ENCODE measurements around the gene CDIP1. TPM values are rescaled to one million over a fixed set of nuclear protein-coding genes. Genes with fewer than 3 reads are reported as not detected.
A peak's percentile ranks its signal among the peaks of the same experiment; 100 is the strongest.

The CDIP1 gene
- total RNA-seq, 1 donor from 2014 or later, result 64.7 TPM

DNA sequence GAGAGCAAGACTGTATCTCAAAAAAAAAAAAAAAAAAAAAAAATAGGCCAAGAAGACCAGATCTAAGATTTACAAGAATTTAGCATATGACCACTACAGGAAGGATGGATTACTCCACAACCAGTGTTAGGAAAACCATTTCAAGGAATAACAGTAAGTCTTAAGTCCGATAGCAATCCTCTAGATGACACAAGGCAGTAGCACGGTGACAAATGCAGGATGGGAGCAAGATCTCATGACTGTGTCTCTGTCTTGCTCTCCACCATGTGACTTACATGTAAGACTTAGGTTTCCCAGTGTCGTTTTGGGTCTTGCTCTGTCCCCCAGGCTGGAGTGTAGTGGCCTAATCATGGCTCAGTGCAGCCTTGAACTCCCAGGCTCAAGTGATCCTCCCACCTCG is 45.3 kb upstream of the CDIP1 start:
- Histone ChIP-seq H3K4me1 (ENCODE audit: insufficient read depth, low read length) (no peaks in the 10 kb centered on the region), H3K79me2 (ENCODE audit: insufficient read depth, low read length) (no peaks in the 10 kb centered on the region), H3K9ac (ENCODE audit: low read length) (no peak overlapping the region), H3K36me3 (ENCODE audit: insufficient read depth, low read length) (no peaks in the 10 kb centered on the region), H3K9me3 (ENCODE audit: insufficient read depth, low read depth, low read length) (no peaks in the 10 kb centered on the region), H3K27ac (ENCODE audit: low read depth, low read length) (no peak overlapping the region), H2AFZ (ENCODE audit: low read depth, low read length) (no peak overlapping the region), H3K4me3 (ENCODE audit: insufficient read depth, low read depth, low read length) (no peak overlapping the region), H3K4me2 (ENCODE audit: low read length) (no peak overlapping the region), H3K27me3 (ENCODE audit: insufficient read depth, low read length) (peaks cover 9% of the 10 kb centered on the region), H4K20me1 (ENCODE audit: insufficient read depth, low read length) (no peaks in the 10 kb centered on the region)
- Mint-ChIP-seq H3K4me1 (ENCODE audit: low read depth, unreplicated experiment) (no peaks in the 10 kb centered on the region), H3K27ac (ENCODE audit: unreplicated experiment) (no peak overlapping the region), H3K27me3 (ENCODE audit: low read depth, unreplicated experiment) (peaks cover 14% of the 10 kb centered on the region), H3K4me3 (ENCODE audit: unreplicated experiment) (no peak overlapping the region), H3K9me3 (ENCODE audit: unreplicated experiment) (peaks cover 2% of the 10 kb centered on the region), H3K36me3 (ENCODE audit: low read depth, unreplicated experiment) (no peaks in the 10 kb centered on the region)
- FAIRE-seq (no peak), DNase-seq (ENCODE audit: low read depth) (no peak)
- TF ChIP-seq EZH2 (IDR thresholded peaks at IDR 0.05; ENCODE audit: insufficient read depth, low read length), result no peak
- TF ChIP-seq, protein P1, sequence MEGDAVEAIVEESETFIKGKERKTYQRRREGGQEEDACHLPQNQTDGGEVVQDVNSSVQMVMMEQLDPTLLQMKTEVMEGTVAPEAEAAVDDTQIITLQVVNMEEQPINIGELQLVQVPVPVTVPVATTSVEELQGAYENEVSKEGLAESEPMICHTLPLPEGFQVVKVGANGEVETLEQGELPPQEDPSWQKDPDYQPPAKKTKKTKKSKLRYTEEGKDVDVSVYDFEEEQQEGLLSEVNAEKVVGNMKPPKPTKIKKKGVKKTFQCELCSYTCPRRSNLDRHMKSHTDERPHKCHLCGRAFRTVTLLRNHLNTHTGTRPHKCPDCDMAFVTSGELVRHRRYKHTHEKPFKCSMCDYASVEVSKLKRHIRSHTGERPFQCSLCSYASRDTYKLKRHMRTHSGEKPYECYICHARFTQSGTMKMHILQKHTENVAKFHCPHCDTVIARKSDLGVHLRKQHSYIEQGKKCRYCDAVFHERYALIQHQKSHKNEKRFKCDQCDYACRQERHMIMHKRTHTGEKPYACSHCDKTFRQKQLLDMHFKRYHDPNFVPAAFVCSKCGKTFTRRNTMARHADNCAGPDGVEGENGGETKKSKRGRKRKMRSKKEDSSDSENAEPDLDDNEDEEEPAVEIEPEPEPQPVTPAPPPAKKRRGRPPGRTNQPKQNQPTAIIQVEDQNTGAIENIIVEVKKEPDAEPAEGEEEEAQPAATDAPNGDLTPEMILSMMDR (IDR thresholded peaks at IDR 0.05; ENCODE audit: insufficient read depth, low read depth, low read length), result no peak

DNA sequence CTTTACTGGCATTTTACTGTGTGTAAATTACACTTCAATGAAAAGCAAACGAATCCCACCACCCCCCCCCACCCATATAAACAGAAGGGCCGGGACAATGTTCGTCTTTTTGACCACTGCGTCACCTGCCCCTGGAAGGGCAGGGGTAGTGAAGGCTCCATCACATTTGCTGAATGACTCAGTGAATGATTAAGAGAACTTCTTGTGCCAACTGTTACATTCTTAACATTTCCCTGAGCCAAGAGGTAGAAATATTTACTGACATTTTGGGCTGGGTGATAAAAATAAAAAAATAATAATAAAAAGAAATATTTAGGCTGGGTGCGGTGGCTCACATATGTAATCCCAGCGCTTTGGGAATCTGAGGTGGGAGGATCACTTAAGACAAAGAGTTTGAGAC is 41.7 kb upstream of the CDIP1 start:
- Histone ChIP-seq H3K9ac (ENCODE audit: low read length) (no peak overlapping the region), H3K27ac (ENCODE audit: low read depth, low read length) (no peak overlapping the region), H3K79me2 (ENCODE audit: insufficient read depth, low read length) (no peaks in the 10 kb centered on the region), H3K4me3 (ENCODE audit: insufficient read depth, low read depth, low read length) (no peak overlapping the region), H3K36me3 (ENCODE audit: insufficient read depth, low read length) (no peaks in the 10 kb centered on the region), H3K9me3 (ENCODE audit: insufficient read depth, low read depth, low read length) (no peaks in the 10 kb centered on the region), H4K20me1 (ENCODE audit: insufficient read depth, low read length) (no peaks in the 10 kb centered on the region), H3K4me2 (ENCODE audit: low read length) (no peak overlapping the region), H3K27me3 (ENCODE audit: insufficient read depth, low read length) (no peaks in the 10 kb centered on the region), H2AFZ (ENCODE audit: low read depth, low read length) (no peak overlapping the region), H3K4me1 (ENCODE audit: insufficient read depth, low read length) (no peaks in the 10 kb centered on the region)
- no peaks in the 10 kb centered on the region for H3K9me3 Mint-ChIP-seq (ENCODE audit: unreplicated experiment)
- no peak overlapping the region for H3K4me3 Mint-ChIP-seq (ENCODE audit: unreplicated experiment)
- no peaks in the 10 kb centered on the region for H3K4me1 Mint-ChIP-seq (ENCODE audit: low read depth, unreplicated experiment)
- no peak for FAIRE-seq
- H3K36me3 Mint-ChIP-seq (ENCODE audit: low read depth, unreplicated experiment), result peaks cover 2% of the 10 kb centered on the region
- DNase-seq (ENCODE audit: low read depth), result peak; percentile 43
- no peaks in the 10 kb centered on the region for H3K27me3 Mint-ChIP-seq (ENCODE audit: low read depth, unreplicated experiment)
- no peak overlapping the region for H3K27ac Mint-ChIP-seq (ENCODE audit: unreplicated experiment)
- TF ChIP-seq, protein P1 (IDR thresholded peaks at IDR 0.05; ENCODE audit: insufficient read depth, low read depth, low read length), result no peak
- TF ChIP-seq EZH2 (IDR thresholded peaks at IDR 0.05; ENCODE audit: insufficient read depth, low read length), result no peak

GRCh38 chr16:4578961-4579530 is 40.5 kb upstream of the CDIP1 start:
- no peaks in the 10 kb centered on the region for H4K20me1 ChIP-seq (ENCODE audit: insufficient read depth, low read length)
- FAIRE-seq, result no peak
- H3K4me1 Mint-ChIP-seq (ENCODE audit: low read depth, unreplicated experiment), result no peaks in the 10 kb centered on the region

More at GRCh38 chr16:4578961-4579530, 40.5 kb upstream of the CDIP1 start:
- H3K4me2 ChIP-seq (ENCODE audit: low read length), result no peak overlapping the region
- no peaks in the 10 kb centered on the region for H3K36me3 ChIP-seq (ENCODE audit: insufficient read depth, low read length)
- peaks cover 2% of the 10 kb centered on the region for H3K36me3 Mint-ChIP-seq (ENCODE audit: low read depth, unreplicated experiment)
- H2AFZ ChIP-seq (ENCODE audit: low read depth, low read length), result no peak overlapping the region
- TF ChIP-seq, protein P1 (IDR thresholded peaks at IDR 0.05; ENCODE audit: insufficient read depth, low read depth, low read length), result no peak
- TF ChIP-seq EZH2 (IDR thresholded peaks at IDR 0.05; ENCODE audit: insufficient read depth, low read length), result no peak
- no peaks in the 10 kb centered on the region for H3K9me3 Mint-ChIP-seq (ENCODE audit: unreplicated experiment)
- H3K9ac ChIP-seq (ENCODE audit: low read length), result no peak overlapping the region
- H3K27me3 ChIP-seq (ENCODE audit: insufficient read depth, low read length), result no peaks in the 10 kb centered on the region
- no peak overlapping the region for H3K27ac ChIP-seq (ENCODE audit: low read depth, low read length)
- no peak for DNase-seq (ENCODE audit: low read depth)
- no peak overlapping the region for H3K4me3 Mint-ChIP-seq (ENCODE audit: unreplicated experiment)
- no peaks in the 10 kb centered on the region for H3K4me1 ChIP-seq (ENCODE audit: insufficient read depth, low read length)
- no peaks in the 10 kb centered on the region for H3K9me3 ChIP-seq (ENCODE audit: insufficient read depth, low read depth, low read length)
- H3K4me3 ChIP-seq (ENCODE audit: insufficient read depth, low read depth, low read length), result no peak overlapping the region
- H3K27ac Mint-ChIP-seq (ENCODE audit: unreplicated experiment), result no peak overlapping the region
- no peaks in the 10 kb centered on the region for H3K79me2 ChIP-seq (ENCODE audit: insufficient read depth, low read length)
- H3K27me3 Mint-ChIP-seq (ENCODE audit: low read depth, unreplicated experiment), result peaks cover 2% of the 10 kb centered on the region
